ACC112 (cell line): Measurements from ENCODE around the gene ACO2.

Experiments
- H2AFZ ChIP-seq: fragments of 200-600 bp; sonication (generic); one replicate; pipeline ENCODE4 v1.6.0; 2017; ENCODE audit warnings: antibody characterized with exemption, low read length; ENCODE audit not compliant: unreplicated experiment
- H3K27ac ChIP-seq: fragments of 200-600 bp; sonication (generic); 2 replicates; pipeline ENCODE4 v1.5.1; 2014; ENCODE audit warnings: low read depth, mild to moderate bottlenecking, antibody characterized with exemption, low read length, moderate library complexity
- H3K27me3 ChIP-seq: fragments of 200-600 bp; sonication (generic); 2 replicates; pipeline ENCODE4 v1.6.1; 2014; ENCODE audit warnings: mild to moderate bottlenecking, antibody characterized with exemption, low read length, moderate library complexity, mixed read lengths; ENCODE audit not compliant: insufficient read depth
- H3K36me3 ChIP-seq: fragments of 200-600 bp; sonication (generic); 2 replicates; pipeline ENCODE4 v1.6.1; 2016; ENCODE audit warnings: mild to moderate bottlenecking, antibody characterized with exemption, low read length, moderate library complexity, mixed read lengths; ENCODE audit not compliant: insufficient read depth
- H3K4me1 ChIP-seq: fragments of 200-600 bp; sonication (generic); one replicate; pipeline ENCODE4 v1.6.1; 2016; ENCODE audit warnings: low read length, mixed read lengths; ENCODE audit not compliant: insufficient read depth, unreplicated experiment, control insufficient read depth
- H3K4me3 ChIP-seq: fragments of 200-600 bp; sonication (generic); 2 replicates; pipeline ENCODE4 v1.5.1; 2014; ENCODE audit warnings: mild to moderate bottlenecking, low read depth, low read length
- H3K79me2 ChIP-seq: fragments of 200-600 bp; sonication (generic); one replicate; pipeline ENCODE4 v1.6.0; 2016; ENCODE audit warnings: low read length; ENCODE audit not compliant: control insufficient read depth, unreplicated experiment, insufficient read depth

ACO2 gene

GRCh38 chr22:41560095-41560471, 91.2 kb downstream of the ACO2 start:
- Histone ChIP-seq H3K27ac (no peak overlapping the region), H3K4me3 (no peak overlapping the region), H3K79me2 (no peaks in the 10 kb centered on the region), H2AFZ (no peak overlapping the region), H3K36me3 (no peaks in the 10 kb centered on the region), H3K27me3 (no peaks in the 10 kb centered on the region), H3K4me1 (peaks cover 23% of the 10 kb centered on the region)

- Histone ChIP-seq H3K27ac (no peak overlapping the region), H2AFZ (no peak overlapping the region), H3K27me3 (no peaks in the 10 kb centered on the region), H3K4me1 (peaks cover 23% of the 10 kb centered on the region), H3K79me2 (no peaks in the 10 kb centered on the region), H3K4me3 (no peak overlapping the region), H3K36me3 (no peaks in the 10 kb centered on the region)
Observed at GRCh38 chr22:41561335-41561734, 92.4 kb downstream of the ACO2 start.

- no peaks in the 10 kb centered on the region for H3K79me2 ChIP-seq
- no peak overlapping the region for H3K27ac ChIP-seq
- H3K27me3 ChIP-seq: no peaks in the 10 kb centered on the region
- no peak overlapping the region for H3K4me3 ChIP-seq
- H3K4me1 ChIP-seq: peaks cover 23% of the 10 kb centered on the region
- H3K36me3 ChIP-seq: no peaks in the 10 kb centered on the region
- H2AFZ ChIP-seq: no peak overlapping the region
Observed at GRCh38 chr22:41561788-41562187, 92.9 kb downstream of the ACO2 start.

- H3K4me1 ChIP-seq: peaks cover 19% of the 10 kb centered on the region
- no peaks in the 10 kb centered on the region for H3K27me3 ChIP-seq
- H3K4me3 ChIP-seq: no peak overlapping the region
- no peak overlapping the region for H2AFZ ChIP-seq
- no peaks in the 10 kb centered on the region for H3K79me2 ChIP-seq
- no peaks in the 10 kb centered on the region for H3K36me3 ChIP-seq
- no peak overlapping the region for H3K27ac ChIP-seq
Observed at GRCh38 chr22:41562461-41562860, 93.5 kb downstream of the ACO2 start.

- Histone ChIP-seq H3K36me3 (no peaks in the 10 kb centered on the region), H3K79me2 (no peaks in the 10 kb centered on the region), H3K27ac (no peak overlapping the region), H3K4me3 (peak overlapping the region; percentile 37; the same call in 1 of the 2 replicates), H3K4me1 (peaks cover 14% of the 10 kb centered on the region), H2AFZ (no peak overlapping the region), H3K27me3 (no peaks in the 10 kb centered on the region)
Observed at GRCh38 chr22:41563051-41563711, 94.3 kb downstream of the ACO2 start.

- Histone ChIP-seq H3K4me3 (no peak overlapping the region), H3K27ac (no peak overlapping the region), H3K4me1 (peaks cover 14% of the 10 kb centered on the region), H3K36me3 (no peaks in the 10 kb centered on the region), H3K27me3 (no peaks in the 10 kb centered on the region), H2AFZ (no peak overlapping the region), H3K79me2 (no peaks in the 10 kb centered on the region)
Observed at GRCh38 chr22:41564563-41564962, 95.6 kb downstream of the ACO2 start.

GRCh38 chr22:41565403-41566054, 96.6 kb downstream of the ACO2 start:
- no peaks in the 10 kb centered on the region for H3K36me3 ChIP-seq
- no peaks in the 10 kb centered on the region for H3K79me2 ChIP-seq
- H3K4me1 ChIP-seq: peaks cover 14% of the 10 kb centered on the region
- no peak overlapping the region for H3K4me3 ChIP-seq
- H3K27me3 ChIP-seq: no peaks in the 10 kb centered on the region
- peak overlapping the region; percentile 41; the same call in 1 of the 2 replicates for H3K27ac ChIP-seq
- no peak overlapping the region for H2AFZ ChIP-seq

- Histone ChIP-seq H3K27ac (no peak overlapping the region), H3K4me1 (peaks cover 14% of the 10 kb centered on the region), H3K79me2 (no peaks in the 10 kb centered on the region)
Observed at GRCh38 chr22:41567512-41567768, 98.5 kb downstream of the ACO2 start.

GRCh38 chr22:41568811-41569210, 99.9 kb downstream of the ACO2 start:
- H3K27me3 ChIP-seq: no peaks in the 10 kb centered on the region
- no peaks in the 10 kb centered on the region for H3K36me3 ChIP-seq
- H3K4me1 ChIP-seq: peaks cover 3% of the 10 kb centered on the region
- no peak overlapping the region for H3K4me3 ChIP-seq
- no peak overlapping the region for H2AFZ ChIP-seq
- H3K79me2 ChIP-seq: no peaks in the 10 kb centered on the region
- no peak overlapping the region for H3K27ac ChIP-seq

More at GRCh38 chr22:41567512-41567768, 98.5 kb downstream of the ACO2 start:
- H3K27me3 ChIP-seq: no peaks in the 10 kb centered on the region
- no peak overlapping the region for H2AFZ ChIP-seq
- no peaks in the 10 kb centered on the region for H3K36me3 ChIP-seq
- no peak overlapping the region for H3K4me3 ChIP-seq

GRCh38 chr22:41570221-41570620, 101.3 kb downstream of the ACO2 start:
- no peaks in the 10 kb centered on the region for H3K4me1 ChIP-seq
- no peaks in the 10 kb centered on the region for H3K27me3 ChIP-seq
- H3K36me3 ChIP-seq: no peaks in the 10 kb centered on the region
- no peak overlapping the region for H2AFZ ChIP-seq
- no peak overlapping the region for H3K27ac ChIP-seq
- no peaks in the 10 kb centered on the region for H3K79me2 ChIP-seq
- no peak overlapping the region for H3K4me3 ChIP-seq

- H3K27ac ChIP-seq: no peak overlapping the region
- no peak overlapping the region for H2AFZ ChIP-seq
- no peaks in the 10 kb centered on the region for H3K4me1 ChIP-seq
- no peak overlapping the region for H3K4me3 ChIP-seq
- no peaks in the 10 kb centered on the region for H3K79me2 ChIP-seq
- H3K36me3 ChIP-seq: no peaks in the 10 kb centered on the region
- no peaks in the 10 kb centered on the region for H3K27me3 ChIP-seq
Observed at GRCh38 chr22:41571786-41572185, 102.9 kb downstream of the ACO2 start.
